Measurements from ENCODE around the gene COL25A1.
"Not testable (repeated sequence)": the region's sequence is repeated elsewhere in the genome, so short reads cannot be mapped to it uniquely, and the experiment has no call there.

The COL25A1 gene

GRCh38 chr4:109043286-109043685, 259.2 kb downstream of the COL25A1 start:
- DNase-seq, result no peak

- no peak for DNase-seq
Observed at GRCh38 chr4:109041463-109042360, 260.7 kb downstream of the COL25A1 start.

DNA sequence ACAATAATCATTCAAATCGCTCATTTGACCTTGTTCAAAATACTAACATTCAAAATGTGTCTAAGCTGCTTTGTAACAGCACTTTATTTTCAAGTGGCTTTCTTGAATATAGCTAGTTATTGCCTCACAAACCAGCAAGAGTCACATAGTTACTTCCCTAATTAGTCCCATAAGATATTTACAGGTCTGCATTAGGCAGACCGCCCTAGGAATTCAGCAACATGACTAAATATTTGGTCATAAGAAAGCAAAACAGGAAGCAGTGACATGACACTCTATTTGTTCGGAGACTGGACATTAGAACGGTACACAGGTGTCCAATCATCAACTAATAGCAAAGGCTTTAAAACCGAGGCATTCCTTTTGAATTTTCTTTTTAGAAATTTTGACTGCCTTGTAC, 262.0 kb downstream of the COL25A1 start:
- no peak for DNase-seq

DNA sequence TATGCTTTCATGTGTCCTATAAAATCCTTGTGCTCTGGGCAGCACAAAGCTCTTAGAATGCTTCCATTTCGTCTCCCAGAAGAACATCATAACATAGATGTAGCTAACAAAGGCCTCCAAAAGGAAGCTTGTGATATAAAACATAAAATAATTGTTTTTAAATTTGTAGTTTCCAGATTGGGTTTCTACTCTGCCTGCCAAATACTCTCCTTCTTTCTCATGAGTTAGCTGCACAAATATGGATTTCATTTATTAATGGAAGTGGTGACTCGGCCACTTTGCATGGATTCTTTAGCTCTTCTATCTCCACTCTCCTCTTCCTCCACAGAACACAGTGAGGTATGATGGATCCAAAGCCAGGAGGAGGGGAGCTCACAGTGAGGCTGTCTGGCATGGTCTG, 265.4 kb downstream of the COL25A1 start:
- no peak for DNase-seq

DNA sequence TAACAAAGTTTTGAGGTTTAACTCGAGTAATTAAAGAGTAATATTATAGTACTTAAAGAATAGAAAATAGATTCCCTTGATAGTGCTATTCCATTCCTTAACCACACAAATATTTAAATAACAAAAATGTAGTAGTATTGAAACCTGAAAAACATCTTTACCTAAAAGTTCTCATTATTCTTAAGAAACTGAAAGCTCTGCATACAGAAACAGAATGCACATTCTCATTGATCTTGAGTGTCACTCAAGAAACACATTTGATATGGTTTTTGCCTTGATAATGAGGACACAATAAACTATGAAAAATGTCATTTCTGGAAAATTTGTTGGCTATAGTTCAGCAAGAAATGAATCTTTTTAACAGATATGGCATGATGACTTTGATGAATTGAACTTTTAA, 268.5 kb downstream of the COL25A1 start:
- no peak for DNase-seq

- DNase-seq, result no peak
Observed at GRCh38 chr4:109032671-109033070, 269.8 kb downstream of the COL25A1 start.

DNA sequence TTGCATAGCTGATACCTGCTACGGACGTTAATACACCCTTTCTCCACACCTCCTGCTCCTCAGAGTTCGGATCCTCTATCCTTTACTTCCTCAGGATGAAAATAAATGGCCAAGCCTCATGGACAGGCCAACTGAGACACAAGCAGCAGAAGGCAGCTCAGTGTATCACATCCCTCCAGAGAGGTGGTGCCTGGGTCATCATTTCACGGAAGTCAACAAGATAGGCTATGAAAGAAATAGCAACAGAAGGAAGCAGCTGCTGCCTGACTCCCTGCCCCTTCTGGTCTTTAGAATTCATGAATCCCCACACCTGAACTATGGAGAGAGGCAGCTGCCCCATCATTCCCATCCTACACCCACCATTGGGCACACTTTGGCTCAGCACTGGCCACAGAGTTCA, 272.5 kb downstream of the COL25A1 start:
- no peak for DNase-seq

DNA sequence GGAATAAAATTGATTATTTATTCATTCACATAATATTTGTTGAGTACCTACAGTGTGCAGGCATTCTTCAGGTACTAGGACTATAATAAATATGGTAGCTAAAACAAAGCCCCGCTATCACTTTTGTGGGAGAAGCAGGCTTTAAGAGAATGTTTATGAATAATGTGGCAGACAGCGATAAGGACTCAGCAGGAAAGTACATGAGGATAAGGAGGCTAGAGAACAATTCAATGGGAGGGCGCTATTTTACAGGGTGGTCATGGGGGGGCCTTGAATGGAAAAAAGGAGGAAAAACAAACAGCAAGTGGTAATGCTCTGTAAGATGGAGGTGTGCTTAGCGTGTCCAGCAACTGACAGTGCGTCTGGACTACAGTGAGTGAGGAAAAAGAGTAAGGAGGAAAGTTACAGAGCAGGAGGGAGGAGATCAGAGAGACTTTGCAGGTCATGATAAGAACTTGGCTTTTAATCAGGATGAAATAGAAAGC, 275.4 kb downstream of the COL25A1 start:
- DNase-seq, result no peak

DNA sequence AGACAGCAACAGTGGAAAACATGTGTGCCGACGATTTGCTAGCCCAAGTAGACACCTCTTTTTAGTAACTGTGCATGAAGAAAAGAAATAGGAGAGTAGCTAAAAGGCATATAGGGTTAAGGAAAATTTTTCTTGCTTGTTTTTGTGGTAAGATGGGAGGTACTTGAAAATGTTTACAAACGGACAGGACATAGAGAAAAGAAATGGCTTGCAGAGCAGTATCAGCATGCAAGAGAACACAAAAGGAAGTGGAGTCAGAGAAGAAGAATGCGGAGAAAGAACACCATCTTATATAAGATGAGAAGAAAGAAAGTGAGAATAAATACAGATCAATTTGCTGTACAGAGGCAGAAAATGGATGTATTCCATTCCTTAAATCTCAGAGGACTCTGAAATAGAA, 275.9 kb downstream of the COL25A1 start:
- no peak for DNase-seq

DNA sequence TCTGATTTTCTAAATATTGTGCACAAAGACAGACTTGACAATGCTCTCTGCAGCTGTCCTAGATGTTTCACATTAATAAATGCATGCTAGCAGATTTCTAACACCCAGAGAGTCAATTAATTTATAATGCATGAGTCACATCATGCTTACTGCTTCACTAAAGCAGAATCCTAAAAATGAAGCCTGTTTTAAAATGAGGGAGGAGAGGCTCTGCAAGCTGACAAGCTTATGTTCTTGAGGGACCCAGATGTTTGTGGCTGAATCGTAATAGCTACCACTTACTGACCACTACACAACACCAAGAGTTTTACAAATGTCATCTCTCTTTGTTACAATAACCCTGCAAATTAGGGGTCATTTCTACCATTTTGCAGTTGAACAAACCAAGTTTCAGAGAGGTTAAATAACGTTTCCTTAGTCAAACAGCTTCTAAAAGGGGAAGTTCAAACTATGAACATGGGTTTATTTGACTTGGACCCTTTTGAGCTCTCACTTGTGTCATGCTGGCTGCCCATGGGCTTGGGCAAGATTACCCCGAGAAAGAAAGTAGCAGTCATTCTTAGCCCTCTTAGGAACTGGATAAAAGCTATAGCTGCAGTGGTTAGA, 276.9 kb downstream of the COL25A1 start:
- no peak for DNase-seq

DNA sequence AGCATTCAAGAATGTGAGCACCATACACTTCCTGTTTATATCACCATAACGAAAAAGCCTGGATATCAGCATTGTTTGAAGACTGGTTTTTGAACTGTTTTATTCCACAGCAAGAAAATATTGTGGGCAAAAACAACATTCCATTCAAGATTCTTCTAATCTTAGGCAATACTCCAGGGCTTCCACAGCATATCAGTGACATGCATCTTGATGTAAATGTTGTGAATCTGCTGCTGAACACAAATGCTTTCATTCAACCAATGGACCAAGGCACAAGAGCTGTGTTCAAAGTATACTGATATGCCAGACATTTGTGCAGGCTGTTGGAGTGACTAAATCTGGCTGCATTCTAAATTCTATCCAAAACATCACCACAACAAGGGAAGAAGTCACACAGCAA, 279.5 kb downstream of the COL25A1 start:
- DNase-seq, result no peak

- DNase-seq, result not testable (repeated sequence)
Observed at GRCh38 chr4:109021630-109022029, 280.8 kb downstream of the COL25A1 start.

GRCh38 chr4:109020861-109021260, 281.6 kb downstream of the COL25A1 start:
- DNase-seq, result no peak

- no peak for DNase-seq
Observed at GRCh38 chr4:109016200-109016599, 286.3 kb downstream of the COL25A1 start.

GRCh38 chr4:109015413-109015810, 287.0 kb downstream of the COL25A1 start:
- no peak for DNase-seq

DNA sequence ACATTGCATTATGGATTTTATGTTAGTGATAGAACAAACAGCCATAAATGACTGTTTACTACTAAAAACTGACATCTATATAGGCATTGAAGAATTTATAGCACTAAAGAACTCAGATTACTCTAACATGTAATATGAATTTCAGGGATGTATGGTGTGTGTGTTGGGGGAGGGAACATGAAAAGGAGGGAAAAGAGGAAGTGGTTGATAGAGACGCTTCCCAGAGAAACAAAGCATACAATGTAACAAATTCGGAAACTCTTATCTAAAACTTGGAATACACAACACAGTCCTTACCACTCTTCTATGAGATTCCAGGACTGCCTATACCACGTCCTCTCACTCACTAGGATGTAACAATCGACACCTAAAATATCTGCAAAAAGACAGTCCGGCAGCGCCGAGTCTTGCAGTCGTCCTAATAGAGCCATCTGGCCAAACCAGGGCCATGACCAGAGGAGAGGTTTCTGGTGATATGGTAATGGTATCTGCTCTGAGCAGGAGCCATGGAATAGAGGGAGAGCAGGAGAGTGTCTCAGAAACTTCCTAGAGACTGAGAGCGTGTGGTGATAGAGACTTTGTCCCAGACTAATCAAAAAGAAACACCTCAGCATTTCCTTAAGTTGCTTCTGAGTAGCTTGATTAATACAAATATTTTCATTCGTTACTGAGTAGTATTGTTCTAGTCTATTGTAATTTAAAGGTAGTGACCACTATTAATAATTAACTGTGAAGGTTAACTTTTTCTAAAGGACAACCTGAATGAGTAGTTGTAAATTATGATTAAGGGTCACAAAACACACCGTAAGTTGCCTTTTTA, 287.7 kb downstream of the COL25A1 start:
- DNase-seq, result no peak

DNA sequence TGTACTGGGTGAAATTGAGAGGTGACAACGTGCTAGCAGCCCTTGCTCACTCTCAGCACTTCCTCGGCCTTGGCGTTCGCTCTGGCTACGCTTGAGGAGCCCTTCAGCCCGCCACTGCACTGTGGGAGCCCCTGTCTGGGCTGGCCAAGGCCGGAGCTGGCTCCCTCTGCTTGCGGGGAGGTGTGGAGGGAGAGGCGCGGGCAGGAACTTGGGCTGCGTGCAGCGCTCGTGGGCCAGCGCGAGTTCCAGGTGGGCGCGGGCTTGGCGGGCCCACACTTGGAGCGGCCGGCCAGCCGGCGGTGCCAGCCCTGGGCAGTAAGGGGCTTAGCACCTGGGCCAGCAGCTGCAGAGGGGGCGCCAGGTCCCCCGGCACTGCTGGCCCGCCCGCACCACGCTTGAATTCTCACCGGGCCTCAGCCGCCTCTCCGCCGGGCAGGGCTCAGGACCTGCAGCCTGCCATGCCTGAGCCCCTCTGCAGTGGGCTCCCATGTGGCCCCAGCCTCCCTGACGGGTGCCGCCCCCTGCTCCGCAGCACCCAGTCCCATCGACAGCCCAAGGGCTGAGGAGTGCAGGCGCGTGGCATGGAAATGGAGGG, 290.1 kb downstream of the COL25A1 start:
- no peak for DNase-seq

DNA sequence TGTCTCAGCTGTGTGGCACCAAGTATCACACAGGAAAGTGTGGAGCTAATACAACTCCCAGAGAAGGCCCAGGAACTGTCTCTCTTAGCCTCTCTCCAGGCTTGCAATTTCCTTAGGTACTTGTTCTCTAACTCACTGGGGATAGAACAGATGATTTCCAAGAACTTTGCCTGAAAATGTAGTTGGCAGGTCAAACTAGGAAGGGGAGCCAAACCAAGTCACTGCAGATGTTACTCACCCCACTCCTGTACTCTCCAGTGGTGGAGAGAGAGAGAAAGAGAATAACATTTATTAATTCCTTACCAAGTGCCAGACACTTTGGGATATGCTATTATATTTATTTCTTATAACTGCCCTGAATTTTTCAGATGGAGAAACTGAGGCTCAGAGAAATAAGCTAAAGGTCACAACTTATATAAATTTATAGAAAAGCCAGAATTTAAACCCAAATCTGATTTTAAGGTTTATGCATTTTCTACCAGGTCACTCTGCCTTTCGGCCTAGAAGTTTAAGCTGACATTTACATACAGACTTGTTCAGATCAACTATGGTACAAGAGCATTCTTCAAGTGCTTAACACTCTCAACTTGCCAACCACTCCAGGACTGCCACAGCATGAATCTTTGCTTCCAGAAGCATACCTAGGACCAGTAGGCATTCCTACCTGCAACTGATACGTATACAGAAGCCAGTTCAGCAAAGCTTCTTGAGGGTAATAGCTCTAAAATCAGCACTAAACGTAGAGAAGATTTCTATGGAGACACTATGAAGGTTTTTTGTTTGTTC, 291.0 kb downstream of the COL25A1 start:
- DNase-seq, result no peak

- DNase-seq, result no peak
Observed at GRCh38 chr4:109010521-109010920, 291.9 kb downstream of the COL25A1 start.

- no peak for DNase-seq
Observed at GRCh38 chr4:109009909-109010308, 292.5 kb downstream of the COL25A1 start.

- no peak for DNase-seq
Observed at GRCh38 chr4:109007976-109008375, 294.5 kb downstream of the COL25A1 start.

GRCh38 chr4:109005523-109005922, 296.9 kb downstream of the COL25A1 start:
- DNase-seq, result no peak

Data from SHP77 treated with DMSO at 0.1 percent for 48 hours (cell line).